GM12878 (cell line): ENCODE measurements around the gene CHAC2.

ENCODE experiments used
- BRCA1 ChIP-seq: IDR thresholded peaks from 2 replicates; pipeline ENCODE4 v1.6.1; 2011; ENCODE audit warnings: low read depth, low read length, improper control_type of control experiment
- CEBPB ChIP-seq, 2 experiments: fragments of 150-350 bp in 1 of 2; IDR thresholded peaks; 2 replicates each; pipeline ENCODE4 v1.6.1; 2012 to 2014; ENCODE audit warnings: low read depth in 2 of 2, low read length in 2 of 2, borderline replicate concordance in 1 of 2, inconsistent platforms in 1 of 2
- CHD1 ChIP-seq: IDR thresholded peaks from 2 replicates; pipeline ENCODE4 v1.6.1; 2012; ENCODE audit warnings: low read depth, low read length, improper control_type of control experiment
- IRF4 ChIP-seq: IDR thresholded peaks from 2 replicates; pipeline ENCODE4 v1.6.1; 2011; ENCODE audit warnings: low read depth, low read length
- JUND ChIP-seq: IDR thresholded peaks from 2 replicates; pipeline ENCODE4 v1.6.1; 2012; ENCODE audit warnings: low read depth, mild to moderate bottlenecking, low read length, improper control_type of control experiment, moderate library complexity
- MXI1 ChIP-seq: fragments of 150-350 bp; IDR thresholded peaks from 2 replicates; pipeline ENCODE4 v1.6.1; 2011; ENCODE audit warnings: low read depth, mild to moderate bottlenecking, inconsistent platforms, low read length, improper control_type of control experiment
- NFYB ChIP-seq: IDR thresholded peaks from 2 replicates; pipeline ENCODE4 v1.6.1; 2011; ENCODE audit warnings: low read depth, mild to moderate bottlenecking, low read length, improper control_type of control experiment, moderate library complexity; ENCODE audit not compliant: insufficient read depth
- POLR2A ChIP-seq: IDR thresholded peaks from 2 replicates; pipeline ENCODE4 v1.6.1; 2011; ENCODE audit warnings: low read depth, mild to moderate bottlenecking, low read length
- POLR2AphosphoS5 ChIP-seq: IDR thresholded peaks from 2 replicates; pipeline ENCODE4 v1.6.1; 2011; ENCODE audit warnings: mild to moderate bottlenecking, low read length, inconsistent platforms
- TF ChIP-seq, protein P1 (sequence below): IDR thresholded peaks from 2 replicates; pipeline ENCODE4 v1.6.1; 2011; ENCODE audit warnings: borderline replicate concordance, low read depth, mild to moderate bottlenecking, moderate library complexity, mixed read lengths, low read length; ENCODE audit not compliant: insufficient read depth; ENCODE audit errors: extremely low read length
- TF ChIP-seq, protein P2 (sequence below), 3 experiments: IDR thresholded peaks in 2 of 3; conservative IDR thresholded peaks in 1 of 3; 2 replicates each; pipeline ENCODE4 v1.5.1; 2011; ENCODE audit warnings: low read depth in 3 of 3, low read length in 3 of 3, mild to moderate bottlenecking in 3 of 3, control low read depth in 2 of 3, moderate library complexity in 2 of 3, inconsistent platforms in 1 of 3, mixed read lengths in 1 of 3; ENCODE audit not compliant: control insufficient read depth in 2 of 3, insufficient read depth in 1 of 3; ENCODE audit errors: extremely low read depth in 1 of 3

DNA sequence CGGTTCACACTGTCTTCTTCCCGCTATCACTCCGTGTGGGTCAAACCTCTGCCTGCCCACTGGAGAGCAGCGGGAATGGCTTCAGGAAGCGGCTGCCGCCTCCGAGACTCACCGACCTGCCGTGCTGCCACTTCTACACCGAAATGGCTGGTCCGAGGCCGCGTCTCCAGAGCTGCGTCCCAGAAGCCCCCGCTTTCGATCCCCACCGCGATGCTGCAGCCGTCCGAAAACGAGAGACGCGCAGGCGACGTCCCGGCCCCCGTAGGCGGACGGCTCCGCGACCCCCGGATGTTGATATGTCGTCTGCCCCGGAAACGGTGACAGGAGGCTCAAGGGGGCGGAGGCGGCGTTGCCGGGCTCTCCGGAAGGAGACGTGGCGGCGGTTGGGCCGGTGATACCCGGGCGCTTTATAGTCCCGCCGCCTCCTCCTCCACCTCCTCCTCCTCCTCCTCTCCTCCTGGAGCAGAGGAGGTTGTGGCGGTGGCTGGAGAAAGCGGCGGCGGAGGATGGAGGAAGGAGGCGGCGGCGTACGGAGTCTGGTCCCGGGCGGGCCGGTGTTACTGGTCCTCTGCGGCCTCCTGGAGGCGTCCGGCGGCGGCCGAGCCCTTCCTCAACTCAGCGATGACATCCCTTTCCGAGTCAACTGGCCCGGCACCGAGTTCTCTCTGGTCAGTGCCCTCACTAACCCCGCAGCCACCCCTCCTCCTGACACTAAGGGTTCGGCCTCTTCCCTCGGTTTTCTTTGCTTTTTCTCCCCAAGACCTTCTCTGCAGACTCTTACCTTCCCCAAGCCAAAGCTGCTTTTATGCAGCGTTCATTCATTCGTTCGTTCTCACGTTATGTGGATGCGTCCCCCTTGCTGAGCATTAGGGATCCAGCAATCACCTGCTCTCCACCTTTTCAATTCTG is 19.4 kb downstream of the CHAC2 start, which contains the start of the genes ASB3 and ERLEC1:
- TF ChIP-seq NFYB (no peak), POLR2A (peak; percentile 96), CHD1 (no peak), CEBPB (IDR thresholded peaks at IDR 0.05; ENCODE audit: borderline replicate concordance in 1 of 2, low read depth in 2 of 2, low read length in 2 of 2) (no peak), JUND (no peak), MXI1 (peak; percentile 84), POLR2AphosphoS5 (peak; percentile 92), IRF4 (no peak; the same call in 1 of the 2 replicates), BRCA1 (no peak; the same call in 1 of the 2 replicates)
- TF ChIP-seq, protein P1, sequence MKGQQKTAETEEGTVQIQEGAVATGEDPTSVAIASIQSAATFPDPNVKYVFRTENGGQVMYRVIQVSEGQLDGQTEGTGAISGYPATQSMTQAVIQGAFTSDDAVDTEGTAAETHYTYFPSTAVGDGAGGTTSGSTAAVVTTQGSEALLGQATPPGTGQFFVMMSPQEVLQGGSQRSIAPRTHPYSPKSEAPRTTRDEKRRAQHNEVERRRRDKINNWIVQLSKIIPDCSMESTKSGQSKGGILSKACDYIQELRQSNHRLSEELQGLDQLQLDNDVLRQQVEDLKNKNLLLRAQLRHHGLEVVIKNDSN: no peak
- TF ChIP-seq, protein P2, sequence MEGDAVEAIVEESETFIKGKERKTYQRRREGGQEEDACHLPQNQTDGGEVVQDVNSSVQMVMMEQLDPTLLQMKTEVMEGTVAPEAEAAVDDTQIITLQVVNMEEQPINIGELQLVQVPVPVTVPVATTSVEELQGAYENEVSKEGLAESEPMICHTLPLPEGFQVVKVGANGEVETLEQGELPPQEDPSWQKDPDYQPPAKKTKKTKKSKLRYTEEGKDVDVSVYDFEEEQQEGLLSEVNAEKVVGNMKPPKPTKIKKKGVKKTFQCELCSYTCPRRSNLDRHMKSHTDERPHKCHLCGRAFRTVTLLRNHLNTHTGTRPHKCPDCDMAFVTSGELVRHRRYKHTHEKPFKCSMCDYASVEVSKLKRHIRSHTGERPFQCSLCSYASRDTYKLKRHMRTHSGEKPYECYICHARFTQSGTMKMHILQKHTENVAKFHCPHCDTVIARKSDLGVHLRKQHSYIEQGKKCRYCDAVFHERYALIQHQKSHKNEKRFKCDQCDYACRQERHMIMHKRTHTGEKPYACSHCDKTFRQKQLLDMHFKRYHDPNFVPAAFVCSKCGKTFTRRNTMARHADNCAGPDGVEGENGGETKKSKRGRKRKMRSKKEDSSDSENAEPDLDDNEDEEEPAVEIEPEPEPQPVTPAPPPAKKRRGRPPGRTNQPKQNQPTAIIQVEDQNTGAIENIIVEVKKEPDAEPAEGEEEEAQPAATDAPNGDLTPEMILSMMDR (IDR thresholded peaks at IDR 0.05 in 2 of 3, conservative IDR thresholded peaks at IDR 0.05 in 1 of 3; ENCODE audit: control insufficient read depth in 2 of 3, extremely low read depth in 1 of 3, insufficient read depth in 1 of 3, low read depth in 3 of 3, low read length in 3 of 3): peak in 1 of 3 experiments; percentile 7; a peak in 1 of 6 replicates
